ENCODE results near the gene SOX9.

- TF ChIP-seq CTCF (conservative IDR thresholded peaks at IDR 0.05) (no peak), EZH2 (IDR thresholded peaks at IDR 0.05; ENCODE audit: low read depth) (no peak)
These were observed 18.5 kb upstream of the SOX9 start for GRCh38 chr17:72102366-72102765.

Measured in PC-9 (cell line).